GM19397 (cell line): ENCODE measurements around the gene STON2.

Experiments used
- ATAC-seq: cut with Tn5 transposase; IDR thresholded peaks from one replicate; pipeline ENCODE4 v1.9.1; 2021; ENCODE audit warnings: mild to moderate bottlenecking, moderate library complexity; ENCODE audit not compliant: unreplicated experiment

The STON2 gene

DNA sequence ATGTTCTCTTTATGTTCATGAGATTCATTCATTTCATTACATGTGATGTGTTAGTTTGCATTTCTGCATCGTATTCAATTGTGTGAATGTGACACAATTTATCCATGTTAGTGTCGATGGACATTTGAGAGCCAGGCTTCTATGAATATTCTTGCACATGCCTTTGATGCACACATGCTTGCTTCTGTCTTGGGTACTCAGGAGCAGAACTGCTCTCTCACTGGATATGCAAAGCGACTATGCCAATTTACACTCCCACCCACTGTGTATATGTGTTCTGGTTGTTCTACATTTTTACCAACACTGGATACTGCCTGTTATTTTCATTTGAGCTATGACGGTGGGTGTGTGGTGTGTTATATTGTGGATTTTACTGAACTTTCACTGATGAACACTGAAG, 95.1 kb downstream of the STON2 start:
- no peak for ATAC-seq

GRCh38 chr14:81303258-81303935, 96.7 kb downstream of the STON2 start:
- ATAC-seq = peak; percentile 94

- no peak for ATAC-seq
Observed at GRCh38 chr14:81302638-81303037, 97.5 kb downstream of the STON2 start.

DNA sequence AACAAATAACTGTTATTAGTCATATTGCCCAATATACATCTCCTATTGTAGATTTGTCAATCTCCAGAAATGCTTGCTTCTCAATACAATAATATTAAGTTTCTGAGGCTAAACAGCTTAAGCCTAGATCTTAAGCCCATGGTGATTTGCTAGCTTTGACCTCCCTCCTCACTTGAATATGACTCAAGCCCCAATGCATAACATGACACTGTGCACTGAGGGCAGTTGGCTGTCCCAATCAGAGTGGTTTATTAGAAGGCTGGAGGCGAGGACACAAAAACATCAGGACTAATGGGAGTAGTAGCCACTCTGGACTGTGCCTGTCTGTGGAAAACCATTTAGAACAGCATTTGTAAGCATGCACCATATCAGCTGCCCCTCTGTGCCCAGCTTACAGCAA, 98.3 kb downstream of the STON2 start:
- ATAC-seq = no peak

DNA sequence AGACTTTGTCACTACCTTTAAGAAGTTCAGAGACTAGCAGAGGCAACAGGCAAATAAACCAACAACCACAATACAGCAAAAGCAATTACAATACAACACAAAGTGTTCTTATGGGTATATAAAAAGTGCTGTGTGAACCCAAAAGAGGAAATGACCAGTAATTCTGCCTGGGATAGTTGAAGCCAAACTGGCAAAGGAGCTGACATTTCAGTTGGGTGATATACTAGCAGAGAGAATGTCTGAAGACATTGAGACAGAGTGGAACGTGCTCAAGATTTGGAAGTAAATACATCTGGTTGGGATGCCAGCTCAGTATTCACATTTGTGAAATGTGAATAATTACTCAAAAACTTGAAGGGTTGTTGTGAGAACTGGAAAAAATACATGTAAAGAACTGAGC, 98.8 kb downstream of the STON2 start:
- no peak for ATAC-seq

GRCh38 chr14:81298911-81299310, 101.2 kb downstream of the STON2 start:
- no peak for ATAC-seq

GRCh38 chr14:81298122-81298521, 102.0 kb downstream of the STON2 start:
- ATAC-seq = no peak

DNA sequence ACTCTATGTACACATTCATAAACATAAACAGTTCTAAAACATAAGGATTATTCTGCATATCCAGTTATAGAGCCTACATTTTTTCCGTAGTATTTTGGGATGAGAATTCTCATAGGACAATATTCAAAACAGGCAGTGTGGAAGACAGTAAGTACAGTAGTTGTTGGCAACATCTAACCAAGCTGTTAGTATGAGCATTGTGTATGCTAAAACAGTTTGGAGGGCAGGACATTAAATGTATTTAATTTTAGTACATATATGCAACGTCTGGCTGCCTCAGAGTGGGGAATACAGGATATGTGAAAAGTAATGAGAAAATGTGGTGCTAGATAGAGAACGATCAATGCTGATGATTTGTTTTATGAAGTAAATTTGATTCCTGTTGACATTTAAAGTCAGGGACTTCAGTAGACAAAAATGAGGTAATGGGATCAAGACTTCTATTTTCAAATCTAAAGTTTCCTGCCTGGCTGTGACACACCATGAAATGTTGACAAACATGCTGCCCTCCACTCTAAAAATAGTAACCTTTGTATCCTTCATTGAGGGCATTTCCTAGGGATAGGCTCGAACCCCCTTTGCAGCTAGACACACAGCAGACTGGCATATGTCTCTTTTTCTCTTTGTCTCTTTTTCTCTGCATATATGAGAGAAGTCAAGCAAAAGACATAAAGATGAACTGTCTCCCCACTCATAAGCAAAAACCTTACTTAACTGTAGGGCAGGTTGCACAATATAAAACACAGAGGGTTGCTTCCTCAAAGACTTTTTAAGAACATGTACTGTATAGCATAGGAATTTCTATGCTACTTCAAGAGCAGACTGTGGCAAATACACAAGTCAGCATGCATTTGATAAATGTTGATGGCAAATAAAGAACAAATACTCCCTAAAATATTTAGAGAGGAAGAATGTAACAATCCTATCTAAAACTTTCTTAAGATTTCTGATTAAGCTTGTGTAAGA, 103.9 kb downstream of the STON2 start:
- no peak for ATAC-seq

DNA sequence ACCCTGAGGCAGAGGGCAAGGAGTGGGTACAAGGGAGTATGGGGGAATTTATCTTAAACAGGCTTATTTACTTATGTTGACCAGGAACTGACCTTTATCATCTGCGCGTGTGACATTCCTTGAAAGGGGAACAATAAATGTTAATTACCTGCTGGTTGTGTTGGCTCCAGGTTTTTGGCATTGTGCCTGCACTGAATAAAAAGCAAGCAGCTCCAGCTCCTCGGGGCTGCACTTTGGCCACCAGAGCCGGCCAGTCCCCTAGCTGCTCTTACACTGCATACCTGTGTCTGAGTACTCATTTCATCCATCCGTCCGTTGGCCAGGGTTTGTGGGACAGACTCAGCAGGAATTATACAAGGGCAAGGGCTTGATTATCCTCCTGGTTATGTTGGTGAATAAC, 110.6 kb downstream of the STON2 start:
- no peak for ATAC-seq

DNA sequence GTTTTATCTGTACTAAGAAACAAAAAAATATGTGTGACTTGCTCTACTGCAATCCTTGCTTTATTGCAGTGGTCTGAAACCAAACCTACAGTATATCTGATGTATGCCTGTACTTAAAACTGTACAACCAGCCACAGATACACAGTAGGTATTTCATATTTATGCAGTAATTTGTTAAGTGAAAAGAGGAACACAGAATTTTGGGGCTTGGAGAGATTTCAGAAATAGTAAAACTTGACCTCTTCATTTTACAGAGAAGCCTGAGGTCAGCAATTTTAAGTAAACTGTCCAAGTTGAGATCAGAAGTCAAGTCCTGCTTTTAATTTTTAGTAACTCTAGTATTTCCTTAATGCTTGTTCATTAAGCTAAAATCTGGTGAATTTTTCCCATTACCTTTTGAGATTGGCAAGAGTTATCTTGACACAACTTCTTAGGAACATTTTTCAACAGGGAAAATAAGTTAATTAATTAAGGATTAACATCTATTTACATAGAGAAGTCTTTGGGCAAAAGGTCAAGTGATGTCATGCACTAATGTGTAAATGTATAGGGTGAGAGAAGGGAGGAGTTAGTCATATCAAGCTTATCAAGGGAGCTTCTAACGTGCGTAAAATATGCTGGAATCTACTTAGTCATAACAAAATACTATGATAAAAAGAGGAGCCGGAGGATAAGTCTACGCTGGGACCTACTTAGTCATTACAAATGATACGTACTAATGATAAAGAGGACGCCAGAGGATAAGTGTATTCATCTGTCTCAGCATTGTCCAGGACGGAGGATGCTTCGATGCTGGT, 113.4 kb downstream of the STON2 start:
- ATAC-seq = no peak

GRCh38 chr14:81285245-81285644, 114.9 kb downstream of the STON2 start:
- no peak for ATAC-seq

- ATAC-seq = no peak
Observed at GRCh38 chr14:81281332-81281731, 118.8 kb downstream of the STON2 start.

- ATAC-seq = no peak
Observed at GRCh38 chr14:81280136-81280791, 119.9 kb downstream of the STON2 start.

- no peak for ATAC-seq
Observed at GRCh38 chr14:81277096-81277495, 123.0 kb downstream of the STON2 start.

- peak; percentile 55 for ATAC-seq
Observed at GRCh38 chr14:81276073-81277069, 123.8 kb downstream of the STON2 start.

DNA sequence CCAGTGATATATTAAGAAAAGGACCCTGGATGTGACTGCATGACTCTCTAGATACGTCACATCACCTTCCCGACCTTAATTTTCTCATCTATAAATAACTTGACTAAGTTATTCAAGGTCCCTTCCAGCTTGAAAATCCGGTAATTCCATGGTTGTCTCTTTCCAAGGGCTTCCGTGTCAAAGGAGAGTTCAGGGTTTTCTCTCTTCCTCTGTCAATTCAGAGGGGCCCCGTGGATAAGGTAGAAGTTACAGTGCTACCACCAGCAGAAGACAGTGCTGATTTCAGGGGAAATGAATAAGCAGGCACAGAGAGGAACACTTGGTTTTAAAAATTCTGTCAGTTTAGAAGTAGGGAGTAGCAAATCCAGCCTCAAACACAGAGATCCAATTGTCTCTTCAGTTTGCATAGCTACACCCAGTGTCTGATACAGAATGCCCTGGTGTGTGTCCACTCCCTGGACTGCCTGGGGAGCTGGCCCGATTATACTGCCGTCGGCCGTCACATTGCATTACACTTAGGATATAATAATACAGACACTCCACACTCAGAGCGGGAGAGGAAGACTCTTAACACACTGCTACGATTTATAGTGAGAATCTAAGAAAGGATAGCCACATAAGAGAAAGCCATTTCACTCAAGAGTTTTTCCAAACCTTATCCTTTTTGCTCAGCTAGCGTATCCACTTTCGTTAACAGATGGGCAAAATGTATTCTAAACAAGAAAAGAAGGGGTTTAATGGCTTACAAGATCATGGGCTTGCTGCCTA, 124.6 kb downstream of the STON2 start:
- ATAC-seq = no peak

- ATAC-seq = no peak
Observed at GRCh38 chr14:81273961-81274575, 126.1 kb downstream of the STON2 start.

GRCh38 chr14:81273521-81273920, 126.6 kb downstream of the STON2 start:
- no peak for ATAC-seq
